DMS 273 treated with DMSO at 0.1 percent for 48 hours (cell line): ENCODE data around the gene WIPI1.
A peak's percentile ranks its signal among the peaks of the same experiment; 100 is the strongest.

Experiments
- DNase-seq: peaks from one replicate; lab custom pipeline; 2025; lab: John Stamatoyannopoulos, UW

The WIPI1 gene

GRCh38 chr17:68460715-68461114, 3.4 kb upstream of the WIPI1 start:
- DNase-seq = no peak

DNA sequence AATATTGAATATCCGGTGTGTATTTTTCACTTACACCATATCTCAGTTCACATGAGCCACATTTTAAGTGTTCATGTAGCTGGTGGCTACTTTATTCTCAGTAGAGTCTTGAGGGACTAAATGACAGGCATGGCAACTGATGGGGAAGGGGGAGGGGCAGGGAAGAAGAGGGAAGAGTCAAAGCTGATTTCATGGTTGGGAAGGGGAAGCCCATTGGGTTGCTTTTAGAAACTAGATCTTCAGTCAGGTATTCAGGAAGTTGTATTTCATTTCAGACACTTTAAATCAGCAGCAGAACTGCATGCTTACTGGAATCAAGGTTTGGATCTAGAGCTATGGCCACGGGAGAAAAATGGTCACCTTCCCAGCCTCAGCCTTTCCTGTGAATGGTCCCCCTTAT, 2.9 kb upstream of the WIPI1 start:
- no peak for DNase-seq

DNA sequence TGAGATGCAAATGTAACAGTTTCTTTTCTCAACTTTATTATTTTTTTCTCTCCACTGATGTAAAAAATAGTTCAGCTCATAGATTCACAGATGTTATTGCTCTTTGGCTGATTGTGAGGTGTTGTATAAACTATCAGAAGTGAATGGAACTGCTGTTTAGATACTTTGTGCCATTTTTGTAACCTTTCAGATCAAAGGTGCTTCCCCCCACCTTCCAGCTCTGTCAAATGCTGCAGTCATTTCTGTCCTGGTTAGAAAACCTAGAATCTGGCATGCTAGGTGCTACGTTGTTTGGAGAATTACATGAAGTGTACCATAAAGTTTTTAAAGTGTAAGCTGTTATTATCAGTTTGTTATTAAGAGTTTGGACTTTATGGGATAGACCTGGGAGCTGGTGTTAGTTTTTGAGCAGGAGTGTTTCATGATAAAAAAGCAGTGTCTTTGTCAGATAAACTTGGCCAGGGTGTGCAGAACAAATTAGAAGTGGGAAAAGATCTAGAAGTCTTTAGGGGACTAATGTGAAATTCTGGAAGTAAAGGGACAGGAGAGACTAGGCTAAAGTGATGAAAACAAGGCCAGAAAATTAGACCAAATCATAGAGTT, 1.8 kb upstream of the WIPI1 start:
- no peak for DNase-seq

GRCh38 chr17:68458260-68459036, 1.2 kb upstream of the WIPI1 start:
- no peak for DNase-seq

DNA sequence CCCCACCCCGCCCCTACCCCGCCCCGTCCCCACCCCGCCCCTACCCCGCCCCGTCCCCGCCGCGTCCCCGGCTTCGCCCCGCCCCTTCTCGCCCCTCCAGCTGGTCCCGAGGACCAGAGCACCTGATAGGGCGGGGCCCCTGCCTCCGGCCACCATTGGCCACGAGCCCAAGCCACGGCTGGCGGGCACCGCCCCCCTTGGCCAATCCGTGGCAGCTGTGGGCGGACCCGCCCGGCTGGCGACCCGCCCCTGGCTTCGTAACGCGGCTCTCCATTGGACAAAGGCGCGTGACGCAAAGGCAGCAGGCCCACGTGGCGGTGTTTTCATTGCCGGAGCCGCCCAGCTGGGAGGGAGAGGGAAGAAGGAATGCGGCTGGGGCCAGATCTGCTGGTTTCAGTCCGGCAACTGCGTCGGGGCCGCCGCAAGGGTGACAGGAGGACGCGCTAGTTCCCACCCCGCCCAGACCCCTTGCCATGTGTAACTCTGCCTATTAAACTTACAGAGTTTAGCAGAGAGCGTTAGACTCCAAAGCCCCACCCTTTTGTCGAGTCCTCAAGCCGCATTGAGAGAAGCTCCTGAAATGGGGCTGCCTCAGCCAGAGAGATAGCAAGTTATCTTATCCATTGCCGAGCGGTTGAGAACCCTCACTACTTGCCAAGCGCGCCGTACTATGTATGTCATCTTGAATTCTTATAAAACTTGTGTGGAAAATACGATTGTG, 403 bp upstream of the WIPI1 start:
- DNase-seq = peak; percentile 95

- DNase-seq = peak; percentile 83
These were observed 743 bp downstream of the WIPI1 start for GRCh38 chr17:68456339-68457167.

GRCh38 chr17:68455901-68456338, 1.4 kb downstream of the WIPI1 start:
- no peak for DNase-seq

DNA sequence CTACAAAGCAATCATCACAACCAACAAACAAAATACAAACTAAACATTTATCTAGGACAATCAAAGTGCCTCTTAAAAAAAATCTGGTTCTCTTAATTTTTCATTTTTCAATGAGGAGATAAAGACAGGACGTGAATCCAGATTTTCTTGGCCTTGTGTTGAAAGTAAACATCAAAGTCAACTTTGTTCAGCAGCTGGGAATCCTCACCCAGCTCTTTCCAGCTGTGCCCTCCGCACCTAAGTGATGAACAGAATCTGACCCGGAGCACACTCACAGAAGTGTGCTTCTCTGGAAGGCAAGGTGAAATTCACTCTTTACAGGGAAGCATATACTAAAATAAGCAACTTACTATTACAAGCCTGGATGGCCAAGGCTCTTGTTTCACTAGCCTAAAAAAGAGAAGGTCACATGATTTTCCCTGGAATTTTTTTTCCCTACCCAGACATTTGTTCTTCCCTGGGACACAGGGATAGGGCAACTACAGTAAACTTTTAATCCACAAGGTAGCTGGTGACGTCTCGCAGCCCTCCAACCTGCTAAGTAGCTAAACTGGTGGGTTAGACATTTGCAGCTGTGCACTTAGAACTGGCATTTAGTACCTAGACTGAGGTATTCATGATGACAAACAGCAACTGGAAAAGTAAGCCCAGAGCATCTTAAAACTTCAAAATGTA, 3.2 kb downstream of the WIPI1 start:
- DNase-seq = no peak

- no peak for DNase-seq
These were observed 4.5 kb downstream of the WIPI1 start for GRCh38 chr17:68452724-68453290.

DNA sequence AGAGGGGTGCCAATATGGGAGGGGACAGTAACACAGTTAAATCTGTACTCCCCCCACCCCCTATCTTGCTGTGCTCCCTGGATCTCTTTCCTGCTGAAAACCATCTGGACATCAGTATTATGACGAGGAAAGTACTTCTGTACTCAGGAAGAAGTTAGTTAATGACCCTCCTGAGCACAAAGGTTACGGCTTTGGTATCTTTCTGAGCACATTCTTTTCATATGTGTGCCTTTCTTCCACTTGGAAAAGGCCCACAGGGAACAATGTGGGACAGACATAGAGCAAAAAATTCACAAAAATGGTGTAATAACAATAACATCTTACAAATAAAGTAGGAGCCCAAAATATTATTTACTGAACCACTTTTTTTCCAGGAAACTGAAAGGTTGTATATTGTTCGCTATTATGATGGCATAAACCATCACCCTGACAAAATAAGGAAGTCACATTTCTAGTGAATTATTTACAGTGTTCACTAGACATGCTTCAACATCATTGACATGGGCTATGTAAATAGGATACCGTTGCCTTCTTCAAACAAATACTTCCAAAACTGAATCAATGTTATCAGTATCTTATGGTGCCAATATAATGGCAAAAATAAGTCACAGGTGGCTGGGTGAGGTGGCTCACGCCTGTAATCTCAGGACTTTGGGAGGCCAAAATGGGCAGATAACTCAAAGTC, 5.5 kb downstream of the WIPI1 start:
- DNase-seq = no peak

- DNase-seq = no peak
These were observed 6.5 kb downstream of the WIPI1 start for GRCh38 chr17:68450801-68451200.

- DNase-seq = peak; percentile 59
These were observed 6.9 kb downstream of the WIPI1 start for GRCh38 chr17:68450391-68450790.

DNA sequence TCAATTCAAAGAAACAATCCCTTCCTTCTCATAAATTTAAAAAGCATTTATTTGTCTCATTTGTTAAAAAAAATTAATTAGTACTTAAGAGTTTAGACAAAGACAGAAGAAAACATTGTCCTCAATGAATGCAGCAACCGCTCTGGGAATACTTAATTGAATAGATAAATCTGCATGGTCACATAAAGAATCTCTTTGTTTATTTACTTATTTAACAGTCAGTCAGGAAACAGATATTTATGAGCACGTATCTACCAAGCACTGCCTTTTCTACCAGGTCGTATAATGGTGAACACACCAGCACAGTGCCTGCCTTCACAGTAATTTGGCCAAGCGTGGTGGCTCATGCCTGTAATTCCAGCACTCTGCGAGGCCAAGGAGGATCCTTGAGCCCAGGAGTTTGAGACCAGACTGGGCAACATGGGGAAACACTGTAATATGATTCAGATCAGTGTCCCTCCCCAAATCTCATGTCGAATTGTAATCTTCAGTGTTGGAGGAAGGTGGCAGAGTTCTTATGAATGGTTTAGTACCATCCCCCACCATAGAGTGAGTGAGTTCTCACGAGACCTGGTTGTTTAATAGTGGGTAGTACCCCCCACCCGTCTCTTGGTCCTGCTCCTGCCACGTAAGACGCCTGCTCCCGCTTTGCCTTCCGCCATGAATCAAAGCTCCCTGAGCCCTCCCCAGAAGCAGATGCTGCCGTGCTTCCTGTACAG, 8.1 kb downstream of the WIPI1 start:
- DNase-seq = no peak

DNA sequence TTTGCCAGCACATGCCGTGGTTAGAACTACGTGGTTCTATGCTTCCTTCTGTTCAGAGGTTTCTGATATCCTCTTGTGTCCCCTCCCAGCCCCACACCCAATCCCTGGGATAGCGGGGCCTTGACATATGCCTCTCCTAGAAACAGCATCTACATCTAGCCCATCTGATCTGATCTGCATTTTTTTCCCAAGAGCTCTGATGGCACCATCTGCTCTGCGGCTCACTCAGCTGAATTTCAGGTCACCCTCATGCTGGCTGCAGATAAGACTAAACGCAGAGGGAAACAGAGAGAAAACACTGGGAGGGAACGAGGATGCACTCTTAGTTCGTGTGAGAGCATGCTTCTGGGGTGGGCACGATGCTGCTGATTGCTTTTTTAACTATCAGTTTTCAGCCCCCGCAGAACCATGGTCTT, 10.7 kb downstream of the WIPI1 start:
- peak; percentile 98 for DNase-seq

- DNase-seq = no peak
These were observed 11.6 kb downstream of the WIPI1 start for GRCh38 chr17:68445671-68446070.

- DNase-seq = no peak
These were observed 13.3 kb downstream of the WIPI1 start for GRCh38 chr17:68443972-68444464.

DNA sequence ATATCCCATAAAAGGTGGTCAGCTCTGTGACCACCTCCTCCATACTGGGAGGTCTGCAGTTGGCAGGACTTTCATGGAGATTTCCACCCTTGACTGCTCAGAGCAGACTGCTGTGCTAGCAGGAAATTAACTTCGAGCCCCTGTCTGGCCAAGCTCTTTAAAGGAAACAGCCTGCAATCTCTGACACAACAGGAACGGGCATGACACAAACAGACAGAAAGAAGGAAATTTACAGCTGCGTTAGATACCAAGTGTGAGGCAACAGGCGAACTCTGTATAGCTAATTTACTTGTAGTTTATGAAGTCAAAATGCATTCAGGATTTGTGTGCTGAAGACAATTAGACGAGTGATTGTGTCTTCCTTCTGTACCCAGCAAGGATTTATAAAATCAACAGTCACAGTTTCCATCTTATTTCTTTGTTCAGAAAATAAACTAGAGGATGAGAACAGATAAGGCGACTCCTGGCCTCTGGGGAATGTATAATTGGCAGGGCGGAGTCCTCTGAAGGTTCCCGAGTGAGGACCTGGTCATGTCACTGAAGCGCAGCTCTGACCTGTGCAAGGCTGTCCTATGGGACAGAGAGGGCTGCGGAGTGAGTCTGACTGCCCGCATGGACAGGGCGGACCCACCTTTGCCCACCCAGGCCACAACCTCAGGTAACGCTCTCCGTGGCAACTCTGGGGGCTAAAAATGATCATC, 16.1 kb downstream of the WIPI1 start:
- DNase-seq = no peak

DNA sequence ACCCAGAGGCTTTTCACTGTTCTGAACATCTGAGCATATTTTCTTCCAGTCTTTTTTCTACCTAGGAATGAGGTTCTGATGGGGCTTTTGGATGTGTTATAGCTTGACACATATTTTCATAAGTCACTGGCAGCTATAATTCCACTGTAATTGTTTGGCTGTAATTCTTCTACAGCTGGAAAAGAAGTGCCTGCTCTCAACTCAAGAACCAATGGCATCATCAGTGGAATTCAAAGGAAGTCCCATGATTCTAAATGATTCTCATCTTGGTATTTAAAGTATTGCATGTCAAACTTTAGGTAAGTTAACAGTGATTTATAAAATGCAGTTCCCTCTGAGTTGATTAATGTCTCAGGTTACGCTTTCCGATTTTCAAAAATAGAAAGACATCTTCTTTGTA, 16.8 kb downstream of the WIPI1 start:
- no peak for DNase-seq

DNA sequence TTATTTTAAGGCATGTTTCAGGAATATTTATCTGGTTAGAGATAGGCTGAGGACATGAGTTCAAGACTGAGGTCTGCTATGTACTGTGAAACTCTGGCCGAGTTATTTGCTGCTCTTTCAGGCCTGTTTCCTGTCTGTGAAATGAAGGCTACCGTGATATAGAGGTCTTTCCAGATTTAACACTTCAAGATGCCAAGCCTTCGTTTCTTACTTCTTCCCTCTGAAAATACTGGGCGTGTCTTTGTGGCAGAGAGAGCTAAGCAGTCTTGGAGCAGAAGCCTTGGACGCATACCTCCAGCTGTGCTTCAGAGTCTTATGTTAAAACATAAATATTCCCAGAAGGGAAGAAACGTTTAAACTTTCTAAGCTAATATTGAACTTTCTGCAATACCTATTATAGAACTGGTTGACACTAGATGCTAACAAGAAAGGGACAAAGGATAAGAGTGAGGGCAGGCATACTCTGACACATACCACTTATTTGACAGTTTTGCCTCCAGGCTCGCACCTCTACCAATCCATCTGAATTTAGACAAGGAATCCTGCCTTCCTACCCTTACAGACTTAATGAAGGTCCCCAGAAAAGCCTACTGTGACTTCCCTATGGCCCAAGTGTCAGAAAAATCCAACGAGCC, 17.5 kb downstream of the WIPI1 start:
- no peak for DNase-seq
